NT2/D1 (cell line): ENCODE data around the gene KDM4C.

Experiments used
- SUZ12 ChIP-seq: IDR thresholded peaks from 2 replicates; pipeline ENCODE4 v1.6.1; 2011; ENCODE audit not compliant: insufficient read length, insufficient read depth; ENCODE audit errors: extremely low read depth
- ZNF274 ChIP-seq: IDR thresholded peaks from 2 replicates; pipeline ENCODE4 v1.6.1; 2011; ENCODE audit warnings: mild to moderate bottlenecking, low read depth, low read length

GRCh38 chr9:7073706-7074105 lies 315.9 kb downstream of the KDM4C start:
- TF ChIP-seq ZNF274 (no peak), SUZ12 (no peak)
